GM18511 (cell line): ENCODE results near the gene NRG3.

Source experiments
- ATAC-seq: cut with Tn5 transposase; IDR thresholded peaks from one replicate; pipeline ENCODE4 v1.9.1; 2021; ENCODE audit warnings: mild to moderate bottlenecking, moderate library complexity; ENCODE audit not compliant: unreplicated experiment

NRG3 gene

DNA sequence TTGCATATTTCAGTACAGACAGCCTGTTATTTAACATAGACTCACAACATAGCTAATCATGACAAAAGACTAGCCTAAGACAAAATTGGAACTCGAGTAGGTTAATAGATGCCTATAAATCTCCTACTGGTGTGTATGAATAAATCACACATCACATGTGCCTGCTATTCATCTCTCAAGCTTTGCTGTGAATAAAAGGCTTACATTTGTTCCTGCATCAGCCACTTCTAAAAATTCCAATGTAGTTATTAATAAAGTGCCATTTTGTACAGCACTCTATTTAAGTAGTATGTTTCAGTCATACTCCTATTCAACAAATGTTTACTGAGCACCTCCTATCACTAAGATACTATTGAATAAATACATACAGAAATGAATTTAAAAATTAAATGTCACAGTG lies 486.3 kb downstream of the NRG3 start:
- ATAC-seq: no peak

DNA sequence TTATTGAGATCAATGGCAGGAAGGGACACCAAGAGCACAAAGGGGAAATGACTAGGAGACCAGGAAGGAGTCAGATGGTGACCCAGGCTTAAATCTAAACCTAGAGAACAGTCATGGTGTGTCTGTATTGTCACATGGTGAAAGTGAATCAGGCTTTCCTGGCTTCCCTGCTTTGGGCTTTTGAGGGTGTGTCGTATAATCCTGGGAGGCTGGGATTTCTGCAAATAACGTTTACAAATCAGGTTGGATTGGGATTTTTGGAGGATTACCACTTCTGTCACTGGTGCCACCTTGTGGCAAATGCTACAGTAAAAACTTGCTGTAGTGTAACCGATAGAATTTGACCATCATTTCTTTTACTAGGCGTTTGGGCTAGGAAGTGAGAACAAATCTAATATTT lies 502.6 kb downstream of the NRG3 start:
- no peak for ATAC-seq

DNA sequence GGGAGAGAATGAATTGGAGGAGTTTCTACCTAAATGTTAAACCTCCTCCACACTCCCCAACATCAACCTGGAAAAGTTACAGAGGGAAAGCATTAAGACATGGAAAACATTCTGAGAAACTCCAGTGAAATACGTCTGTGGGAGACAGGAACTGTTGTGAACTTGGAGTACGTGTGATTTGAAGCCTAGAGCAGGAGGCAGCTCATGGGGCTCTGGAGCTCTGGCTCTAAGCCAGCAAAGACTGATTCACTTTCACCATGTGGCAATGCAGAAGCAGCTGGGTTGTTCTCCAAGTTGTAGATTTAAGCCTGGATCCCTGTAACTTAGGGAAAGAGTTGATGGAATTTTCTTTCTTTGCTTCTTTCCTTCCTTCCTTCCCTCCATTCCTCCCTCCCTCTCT lies 503.2 kb downstream of the NRG3 start:
- ATAC-seq: no peak

DNA sequence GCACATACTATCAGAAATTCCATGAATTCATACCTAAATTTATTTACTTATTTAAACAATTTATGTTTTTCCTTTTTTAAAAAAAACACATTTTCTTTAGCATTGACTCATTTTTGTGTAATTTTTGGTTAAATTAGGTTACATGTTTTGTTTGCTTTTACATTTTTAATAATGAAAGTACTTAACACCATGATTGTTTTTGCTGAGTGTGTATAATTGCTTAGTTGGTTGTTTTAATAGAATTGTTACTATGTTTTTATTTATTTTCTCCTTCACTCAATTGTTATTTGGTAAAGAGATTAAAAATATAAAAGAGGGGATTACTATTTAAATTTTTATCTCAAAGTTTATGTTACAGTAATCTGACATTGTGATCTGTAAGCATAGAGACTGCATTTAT lies 508.4 kb downstream of the NRG3 start:
- no peak for ATAC-seq

DNA sequence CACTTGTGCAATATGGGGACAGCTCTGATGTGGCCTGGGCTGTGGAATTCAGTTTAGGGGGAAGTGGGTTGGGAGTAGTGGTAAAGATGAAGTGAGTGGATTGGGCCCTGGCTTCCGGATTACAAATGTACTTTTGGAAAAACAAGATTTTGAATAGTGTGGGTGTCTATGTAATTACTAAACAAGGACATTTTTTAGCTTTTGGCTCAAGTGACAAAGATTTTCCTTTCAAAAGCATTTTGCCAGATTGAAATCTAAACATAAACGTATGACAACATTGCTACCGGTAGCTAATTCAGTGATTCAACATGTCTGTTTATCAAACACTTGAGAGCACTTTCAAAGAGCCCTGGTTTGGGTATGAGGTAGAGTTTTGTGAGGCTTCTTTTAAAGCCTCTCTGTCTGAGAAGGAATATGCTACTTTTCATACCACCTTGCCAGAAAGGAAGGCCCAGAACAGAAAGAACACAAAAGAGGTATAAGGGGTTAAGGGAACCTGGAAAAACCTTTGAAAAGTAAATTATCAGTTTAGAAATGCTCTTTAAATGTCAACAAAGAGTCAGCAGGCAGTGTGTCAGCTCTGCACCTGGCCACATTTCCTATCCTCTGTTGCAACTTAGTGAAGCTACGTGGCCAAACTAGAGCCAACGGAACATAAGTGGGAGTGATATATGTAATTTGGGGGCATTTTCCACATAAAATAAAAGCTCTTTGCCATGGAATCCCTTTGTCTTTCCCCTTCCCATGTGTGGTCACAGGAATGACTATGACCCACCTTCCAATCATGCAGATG lies 516.1 kb downstream of the NRG3 start:
- no peak for ATAC-seq

DNA sequence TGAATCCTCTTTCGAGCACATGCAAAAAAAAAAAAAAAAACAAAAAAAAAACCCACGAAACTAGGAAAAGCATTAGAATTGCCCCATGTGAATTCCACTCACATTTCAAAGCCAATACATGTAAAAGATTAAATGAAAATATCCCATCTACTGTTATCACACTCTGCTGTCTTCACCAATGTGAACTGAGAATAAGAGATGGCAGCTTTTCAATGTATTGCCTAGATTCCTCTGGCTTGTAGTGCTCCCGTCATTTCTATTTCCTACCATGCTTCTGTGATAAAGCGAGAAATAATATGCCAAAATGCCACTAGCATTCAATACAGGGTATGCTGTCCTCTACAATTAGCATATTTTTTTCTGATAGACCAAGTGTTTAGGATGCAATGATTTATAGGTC lies 517.0 kb downstream of the NRG3 start:
- no peak for ATAC-seq

DNA sequence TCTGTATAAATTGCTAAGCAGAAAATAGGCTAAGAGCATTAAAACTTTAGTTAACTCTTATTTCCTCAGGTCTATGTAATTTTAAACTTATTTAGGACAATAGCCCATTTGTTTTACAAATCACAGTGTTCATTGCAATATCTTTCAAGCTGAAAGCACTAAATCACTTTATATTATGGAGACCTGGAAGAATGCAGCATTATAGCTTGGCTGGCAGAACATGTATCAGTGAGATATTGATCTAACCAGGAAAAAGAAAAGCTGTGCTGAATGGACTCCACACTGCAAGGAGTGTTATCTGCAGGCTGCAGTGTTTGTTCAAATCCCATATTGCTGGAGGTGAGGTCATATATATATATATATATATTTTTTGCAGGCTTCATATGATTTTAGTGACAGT lies 517.5 kb downstream of the NRG3 start:
- ATAC-seq: no peak

DNA sequence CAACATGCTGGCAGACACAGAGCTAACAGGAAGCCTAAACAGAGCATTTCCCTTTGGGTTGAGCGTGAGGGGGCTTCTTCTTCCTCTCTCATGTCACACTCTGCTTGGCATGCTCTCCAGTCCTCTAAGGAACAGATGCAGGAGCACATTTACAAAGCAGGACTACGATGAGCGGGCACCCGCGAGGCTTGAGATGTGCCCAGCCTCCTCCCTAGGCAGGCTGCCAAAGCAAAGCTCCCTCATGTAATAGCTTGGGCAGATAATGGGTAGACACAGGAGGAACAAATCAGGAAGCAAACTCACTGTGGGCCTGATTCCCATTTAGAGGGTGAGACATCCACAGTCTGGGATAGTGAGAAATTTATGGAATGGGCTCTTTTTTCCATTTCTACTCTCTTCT lies 519.1 kb downstream of the NRG3 start:
- no peak for ATAC-seq

DNA sequence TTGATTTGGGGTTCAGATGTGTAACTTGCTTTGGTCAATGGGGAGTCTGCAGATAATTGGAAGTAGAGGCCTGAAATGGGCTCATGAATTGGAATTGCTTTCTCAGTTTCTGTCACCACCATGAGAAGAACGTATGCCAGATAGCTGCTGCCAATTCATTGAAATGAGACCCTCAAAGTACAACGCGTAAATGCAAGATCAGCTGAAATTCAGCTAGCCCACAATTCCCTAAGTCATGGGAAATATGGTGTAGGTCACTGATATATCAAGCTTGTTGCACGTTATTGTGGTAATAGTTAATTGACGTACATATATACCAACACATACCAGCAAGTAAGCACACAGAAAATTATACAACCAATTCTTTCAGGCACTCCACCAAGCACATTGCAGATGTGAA lies 520.0 kb downstream of the NRG3 start:
- no peak for ATAC-seq

DNA sequence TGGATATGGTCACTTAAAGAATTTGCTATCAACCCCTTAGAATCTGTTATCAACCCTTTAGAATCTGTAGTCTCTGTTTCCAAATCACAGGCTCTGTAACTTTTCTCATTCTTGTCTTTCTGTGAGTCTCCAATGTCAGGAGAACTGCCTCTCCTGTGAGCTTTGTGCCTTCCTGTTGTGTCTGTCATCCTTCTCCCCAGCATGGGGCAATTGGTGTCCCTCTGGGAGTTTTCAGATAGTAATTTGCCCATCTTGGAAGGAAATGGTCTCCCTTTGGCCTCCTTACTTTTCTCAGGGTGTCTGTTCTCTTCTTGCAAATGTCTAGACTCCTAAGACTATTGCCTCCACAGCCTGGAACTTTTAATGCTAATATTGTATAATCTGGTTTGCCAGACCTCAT lies 521.9 kb downstream of the NRG3 start:
- ATAC-seq: no peak

DNA sequence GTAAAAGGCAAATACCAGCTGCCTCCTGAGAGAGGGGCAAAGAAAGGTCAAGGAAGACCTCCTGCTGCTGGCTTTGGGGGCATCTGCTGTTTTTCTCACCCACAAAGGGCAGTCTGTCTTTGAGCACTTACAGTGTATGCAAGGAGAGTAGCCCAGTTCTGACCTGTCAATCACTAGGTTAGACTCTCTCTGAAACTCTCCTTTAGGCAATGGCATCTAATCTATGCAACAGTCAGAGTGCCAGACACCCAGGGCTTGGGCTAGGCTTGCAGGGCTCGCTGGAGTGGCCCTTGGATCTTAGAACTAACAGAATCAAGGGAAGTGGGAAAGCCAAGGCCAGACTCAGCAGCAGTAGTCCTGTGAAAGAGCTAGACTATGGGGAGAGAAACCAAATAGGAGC lies 522.9 kb downstream of the NRG3 start:
- no peak for ATAC-seq

DNA sequence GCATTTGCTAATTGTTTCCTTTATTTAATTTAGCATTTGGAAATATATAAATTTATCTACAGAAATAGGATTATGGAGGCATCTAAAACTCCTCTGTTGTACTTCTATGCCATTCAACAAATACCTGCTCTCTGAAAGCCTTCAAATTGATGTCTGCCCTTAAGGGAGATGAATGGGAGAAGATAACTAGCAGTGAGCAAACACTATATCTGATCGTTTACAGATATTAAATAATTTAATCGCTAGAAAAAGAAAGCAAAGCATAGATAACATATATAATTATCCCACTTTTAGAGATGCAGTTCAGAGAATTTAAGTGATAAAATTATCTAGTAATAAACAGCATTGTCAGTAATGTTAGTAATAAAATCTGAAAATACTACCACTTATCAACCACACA lies 524.9 kb downstream of the NRG3 start:
- ATAC-seq: no peak

DNA sequence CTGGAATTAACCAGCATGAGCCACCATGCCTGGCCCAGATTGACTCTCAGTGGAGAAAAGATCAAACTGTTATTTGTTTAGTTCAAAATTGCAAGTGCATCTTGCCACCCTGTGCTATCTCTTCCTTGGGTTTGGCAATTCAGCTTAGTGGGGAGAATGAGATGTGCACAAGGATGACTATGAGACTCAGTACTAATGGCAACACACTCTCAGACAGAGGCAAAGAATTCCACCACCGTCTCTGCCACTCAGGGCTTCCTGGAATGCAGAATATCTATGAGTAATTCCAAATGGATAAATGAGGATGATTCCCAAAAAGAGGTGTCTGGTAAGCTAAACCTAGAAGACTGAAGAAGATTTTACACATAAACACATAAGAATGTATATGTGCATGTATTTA lies 525.8 kb downstream of the NRG3 start:
- ATAC-seq: no peak

DNA sequence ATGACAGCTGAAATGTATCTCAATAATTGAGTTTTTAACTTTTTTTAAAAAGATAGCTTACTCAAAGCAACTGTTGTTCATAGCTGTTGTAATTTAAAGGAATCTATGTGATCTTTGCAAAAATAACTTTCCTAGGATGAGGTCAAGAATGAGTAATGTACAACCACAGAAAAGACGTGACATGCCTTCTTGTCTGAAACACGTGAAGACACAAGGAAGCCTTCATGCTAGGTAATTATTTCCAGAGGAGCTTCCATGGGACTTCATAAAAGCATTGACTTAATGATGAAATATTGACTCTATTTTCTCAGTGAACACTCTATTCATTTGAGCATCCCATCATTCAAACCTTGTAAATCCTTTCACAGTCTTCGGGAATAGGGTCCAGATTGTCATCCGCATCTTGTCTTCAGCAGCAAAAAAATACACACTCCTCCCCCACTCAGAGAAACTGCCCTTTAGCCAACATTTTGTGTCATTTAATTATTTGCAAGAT lies 528.0 kb downstream of the NRG3 start:
- ATAC-seq: no peak

DNA sequence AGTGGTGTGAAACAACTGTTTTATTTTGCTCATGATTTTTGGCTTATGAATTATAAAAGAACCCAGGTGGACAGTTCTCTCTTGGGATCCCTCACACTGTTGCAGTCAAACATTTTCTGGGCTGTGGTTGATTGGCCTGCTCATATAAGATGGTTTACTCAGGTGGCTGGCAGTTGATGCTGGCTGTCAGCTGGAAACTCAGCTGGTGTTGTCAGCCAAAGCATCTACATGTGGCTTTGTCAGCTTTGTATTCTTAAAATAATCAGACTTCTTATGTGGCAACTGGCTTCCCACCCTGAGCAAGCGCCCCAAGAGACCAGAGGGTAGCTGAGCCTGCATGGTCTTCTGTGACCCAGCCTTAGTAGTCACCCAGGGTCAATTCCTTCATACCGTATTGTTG lies 534.7 kb downstream of the NRG3 start:
- ATAC-seq: no peak

DNA sequence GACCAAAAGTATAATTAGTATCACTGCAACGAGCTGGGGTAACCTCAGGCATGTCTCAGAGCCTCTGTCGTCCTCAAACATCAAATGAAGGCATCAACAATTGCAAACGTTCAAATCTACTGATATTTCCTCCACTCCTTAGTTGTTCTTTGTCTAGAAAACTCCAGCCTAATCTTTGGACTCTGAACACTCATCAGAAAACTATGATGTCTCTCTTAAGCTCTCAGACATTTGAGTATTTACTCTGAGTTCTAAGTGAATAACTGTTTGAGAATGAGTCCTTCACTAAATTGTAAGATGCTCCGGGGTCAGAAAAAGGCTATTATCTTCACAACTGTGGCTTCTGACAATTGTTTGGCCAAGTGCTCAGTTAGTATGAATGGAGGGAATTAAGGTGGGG lies 536.4 kb downstream of the NRG3 start:
- no peak for ATAC-seq

DNA sequence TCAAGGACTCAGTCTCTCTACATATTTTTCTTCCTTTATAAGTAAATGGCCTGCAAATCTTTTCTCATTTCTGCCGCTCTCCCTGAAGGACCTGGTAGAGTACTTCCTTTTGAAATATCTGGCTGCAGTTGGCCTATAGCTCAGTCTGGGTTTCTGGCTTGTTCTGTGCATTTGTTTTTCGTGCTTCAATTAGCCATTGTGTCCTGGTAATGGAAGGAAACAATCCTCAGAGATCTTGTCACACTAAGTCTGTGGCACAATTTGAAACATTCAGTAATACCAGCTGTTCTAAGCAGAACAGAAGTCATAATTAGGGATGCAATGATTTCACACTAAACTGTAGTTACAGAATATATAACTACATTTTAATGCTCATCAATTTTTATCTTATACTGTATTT lies 545.0 kb downstream of the NRG3 start:
- ATAC-seq: no peak

DNA sequence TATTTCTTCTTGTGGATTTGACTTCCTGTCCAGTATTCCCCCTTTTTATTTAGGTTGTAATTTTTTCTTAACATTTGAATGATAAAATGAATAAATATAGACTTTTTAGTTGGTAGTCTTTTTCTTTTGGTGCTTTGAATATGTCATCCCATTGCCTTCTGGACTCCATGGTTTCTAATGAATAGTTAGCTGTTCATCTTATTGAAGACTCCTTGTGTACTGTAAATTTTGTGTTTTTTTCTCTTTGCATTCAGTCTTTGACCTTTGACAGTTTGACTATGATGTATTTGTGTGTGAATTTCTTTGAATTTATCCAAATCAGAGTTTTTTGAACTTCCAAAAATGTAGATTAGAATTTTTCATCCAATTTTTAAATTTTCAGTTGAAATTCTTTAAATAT lies 554.3 kb downstream of the NRG3 start:
- no peak for ATAC-seq

DNA sequence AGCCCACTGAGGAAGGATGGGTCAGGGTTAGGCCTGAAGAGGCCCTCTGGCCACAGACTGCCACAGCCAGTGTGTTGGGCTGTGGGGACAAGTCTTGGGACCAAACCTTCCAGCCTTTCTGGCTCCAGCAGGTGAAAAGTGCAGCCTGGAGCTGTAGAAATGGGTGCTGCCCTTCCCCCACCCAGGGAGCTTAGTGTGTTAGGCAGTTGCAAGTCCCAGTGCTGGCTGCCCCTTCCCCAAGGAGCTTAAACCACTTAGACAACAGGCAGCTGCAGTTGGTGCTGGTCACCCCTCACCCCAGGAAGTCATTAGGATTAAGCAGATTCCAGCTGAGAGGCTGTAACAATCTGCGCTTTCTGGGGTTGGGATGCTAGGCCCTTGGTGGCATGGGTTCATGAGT lies 563.3 kb downstream of the NRG3 start:
- no peak for ATAC-seq

DNA sequence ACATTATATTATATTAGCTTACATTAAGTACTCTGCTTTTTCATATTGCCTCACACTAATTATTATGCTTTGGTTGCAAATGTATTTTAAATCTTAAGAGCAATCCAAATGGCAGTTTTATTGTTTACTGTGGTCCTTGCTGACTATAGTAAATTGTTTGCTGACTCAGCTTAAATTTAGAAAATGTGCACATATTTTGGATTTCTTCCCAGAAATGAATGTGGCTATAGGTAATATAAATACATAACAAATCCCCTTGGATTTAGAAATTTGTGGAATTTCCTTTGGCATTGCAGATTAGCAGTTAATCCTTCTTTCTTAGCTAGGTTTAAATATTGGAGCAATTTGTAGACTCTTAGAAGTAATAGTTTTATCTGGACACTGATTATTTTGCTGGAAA lies 565.8 kb downstream of the NRG3 start:
- no peak for ATAC-seq

DNA sequence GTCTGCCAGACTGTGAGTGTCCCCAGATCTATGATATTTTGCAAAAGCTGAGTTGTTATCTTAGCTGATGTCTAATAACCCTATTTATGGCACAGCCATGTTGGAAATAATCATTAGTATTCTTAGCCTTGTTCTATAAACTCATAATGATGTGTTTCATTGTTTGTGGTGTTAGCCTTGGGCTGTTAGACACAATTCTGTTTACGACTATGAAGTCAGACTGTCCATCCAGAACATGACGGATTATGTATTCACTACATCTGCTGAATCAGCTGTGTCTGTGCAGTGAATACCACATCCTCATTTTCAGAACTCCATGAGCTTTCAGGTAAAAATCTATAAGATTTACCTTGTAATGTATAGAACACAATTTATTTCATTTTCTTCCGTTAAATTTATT lies 577.1 kb downstream of the NRG3 start:
- ATAC-seq: no peak

DNA sequence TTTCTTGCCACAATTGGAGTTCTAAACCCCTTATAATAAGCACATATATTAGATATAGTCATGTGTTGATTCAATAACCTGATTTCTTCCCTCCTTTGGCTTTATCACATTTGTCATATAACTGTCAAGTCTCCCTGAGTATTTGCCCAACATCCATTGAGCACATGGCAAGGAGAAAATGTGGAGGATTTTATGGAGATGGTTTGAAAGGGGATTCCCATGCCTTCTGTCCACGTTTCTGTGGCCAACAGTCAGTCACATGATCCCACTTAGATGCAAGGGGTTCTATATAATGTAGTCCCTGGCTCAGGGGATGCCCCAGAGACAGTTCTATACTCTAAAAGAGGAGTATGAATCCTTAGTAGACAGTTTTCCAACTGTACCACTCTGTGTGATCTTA lies 577.7 kb downstream of the NRG3 start:
- ATAC-seq: no peak

DNA sequence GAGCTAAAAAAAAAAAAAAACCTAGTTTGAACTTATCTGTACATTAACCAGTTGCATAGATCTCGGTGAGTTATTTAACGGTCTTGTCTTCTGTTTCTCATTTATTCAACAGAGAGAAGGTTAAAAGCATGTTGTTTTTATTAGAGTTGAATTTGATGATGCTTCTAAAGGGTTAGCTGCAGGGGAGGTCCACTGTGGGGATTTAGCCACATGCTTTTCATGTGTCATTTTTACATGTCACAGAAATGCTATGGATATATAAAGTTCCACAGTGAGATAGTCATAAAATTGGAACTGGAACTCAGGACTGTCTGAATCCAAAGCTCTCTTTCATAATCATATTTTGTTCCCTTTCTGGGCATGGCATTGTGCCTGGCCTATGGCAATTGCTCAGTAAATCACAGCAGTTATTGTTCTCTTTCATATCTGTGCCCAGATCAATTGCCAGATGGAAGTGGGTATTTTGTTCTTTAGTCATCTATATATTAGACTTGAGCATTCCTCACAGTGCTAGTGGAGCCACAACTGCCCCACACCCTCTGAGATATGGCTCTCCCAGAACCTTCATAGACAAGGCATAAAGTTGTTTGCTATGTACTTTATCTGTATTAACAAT lies 578.8 kb downstream of the NRG3 start:
- no peak for ATAC-seq
